Epithelial cell of umbilical artery (primary cell): Measurements from ENCODE around the gene ADAM17. TPM values are rescaled to one million over a fixed set of nuclear protein-coding genes. Genes with fewer than 3 reads are reported as not detected.

Experiments
- total RNA-seq: library from RNA; depleted of rRNA; stranded (reverse); fragments of >200 nt; gene quantifications from 2 replicates; pipeline ENCODE4 v1.2.3, GENCODE V29; 2014

The ADAM17 gene
- 63.7 and 79.0 TPM in 2 replicates for total RNA-seq

GRCh38 chr2:9555297-9556120 lies at the start of gene ADAM17:
Gene ADAM17, minus strand, starts transcription at chr2:9555830. Its CDS starts 225 bp downstream, at chr2:9555605.

GRCh38 chr2:9474361-9475057 lies 81.1 kb downstream of the ADAM17 start, which contains the start of gene IAH1:
Gene IAH1, plus strand, starts transcription at chr2:9474551. Its CDS starts 16 bp downstream, at chr2:9474567.

Other genes with a start within 250 kb of the ADAM17 start
- gene ITGB1BP1, start 132.3 kb downstream of the ADAM17 start, total RNA-seq = 44.5 and 50.2 TPM in 2 replicates
- gene CPSF3, start 132.2 kb downstream of the ADAM17 start, total RNA-seq = 52.3 and 53.8 TPM in 2 replicates
- 55.0 and 59.4 TPM in 2 replicates for gene IAH1, start 81.3 kb downstream of the ADAM17 start, total RNA-seq
- 239 and 243 TPM in 2 replicates for gene YWHAQ, start 75.2 kb upstream of the ADAM17 start, total RNA-seq